NCI-H774 (cell line): ENCODE data around the gene HNRNPF.
"Not testable (repeated sequence)": the region's sequence is repeated elsewhere in the genome, so short reads cannot be mapped to it uniquely, and the experiment has no call there.

Source experiments
- DNase-seq: peaks from one replicate; lab custom pipeline; 2025; lab: John Stamatoyannopoulos, UW

HNRNPF gene

DNA sequence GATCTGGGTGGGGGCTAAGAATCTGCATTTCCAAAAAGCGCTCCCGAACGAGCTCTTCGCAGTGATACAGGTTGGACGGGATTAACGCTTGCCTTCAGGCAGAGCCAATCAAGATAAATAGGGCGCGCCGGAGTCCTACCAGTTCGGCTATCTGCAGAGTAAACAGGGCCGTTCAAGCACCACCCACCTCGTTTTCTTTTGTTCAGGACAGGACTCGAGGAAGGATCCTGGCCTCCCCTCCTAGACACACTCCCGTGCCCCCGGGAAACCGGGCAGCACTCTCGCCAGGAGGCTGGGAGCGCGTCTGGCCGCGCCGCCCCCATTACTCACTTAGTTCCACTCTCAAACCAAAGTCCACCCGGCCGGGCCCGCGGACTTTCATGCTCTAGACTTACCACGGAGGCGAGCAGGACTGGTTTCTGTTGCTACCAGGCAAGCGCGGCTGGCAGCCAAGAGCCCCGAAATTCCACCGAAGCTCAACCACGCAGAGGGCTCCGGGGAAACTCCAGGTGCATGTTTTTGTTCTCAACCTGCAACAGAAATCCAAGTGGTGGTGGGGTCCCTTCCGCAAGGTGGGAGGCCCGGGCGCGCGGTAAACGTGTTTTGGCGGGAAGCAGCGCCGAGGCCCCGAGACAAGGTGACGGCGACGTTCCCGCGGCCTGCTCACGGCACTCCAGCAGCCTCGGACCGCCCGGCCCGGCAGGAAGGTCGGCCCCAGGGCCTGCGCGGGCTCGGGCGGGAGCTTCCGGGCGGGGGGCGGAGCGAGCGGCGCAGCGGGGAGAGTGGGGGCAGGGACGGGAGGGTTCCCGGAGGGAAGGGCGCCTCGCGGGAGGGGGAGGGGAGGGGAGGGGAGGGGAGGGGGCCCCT is 12.7 kb downstream of the HNRNPF start:
- peak; percentile 80 for DNase-seq

DNA sequence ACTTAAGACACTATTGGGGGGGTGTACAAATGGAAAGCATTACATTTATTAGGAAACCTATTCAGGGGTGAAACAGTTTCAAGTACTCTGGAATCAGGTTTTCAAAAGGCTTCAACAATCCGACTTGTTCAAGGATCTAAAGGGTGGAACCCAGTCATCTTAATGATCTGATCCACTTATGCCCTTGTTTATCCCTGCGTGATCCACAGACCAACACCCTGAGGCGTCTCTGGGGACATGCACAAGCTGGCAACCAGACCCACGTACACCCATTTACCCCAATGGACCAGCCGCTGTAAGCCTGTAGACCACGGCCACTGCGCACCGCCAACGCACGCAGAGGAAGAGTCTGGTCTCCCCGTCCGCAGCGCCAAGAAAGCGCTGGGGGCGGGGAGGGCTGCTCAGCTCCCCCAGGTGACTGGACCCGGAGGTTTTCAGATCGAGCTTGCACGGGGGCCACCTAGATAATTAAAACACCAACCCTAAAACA is 13.4 kb downstream of the HNRNPF start:
- DNase-seq, result no peak

DNA sequence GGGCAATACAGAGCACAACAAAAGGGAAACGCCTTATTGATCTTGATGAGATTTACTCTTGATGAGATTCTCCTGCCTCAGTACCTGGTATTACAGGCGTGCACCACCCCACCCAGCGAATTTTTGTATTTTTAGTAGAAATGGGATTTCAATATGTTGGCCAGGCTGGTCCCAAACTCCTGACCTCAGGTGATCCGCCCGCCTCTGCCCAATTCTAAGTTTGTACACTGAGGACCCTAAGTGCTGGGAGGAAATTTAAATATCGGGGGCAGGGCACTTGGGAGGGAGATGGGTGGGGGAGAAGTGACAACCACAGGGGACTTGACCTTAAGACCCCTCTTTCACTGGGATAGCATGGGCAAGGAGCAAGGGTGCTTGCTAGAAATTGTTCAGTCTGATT is 14.1 kb downstream of the HNRNPF start:
- no peak for DNase-seq

DNA sequence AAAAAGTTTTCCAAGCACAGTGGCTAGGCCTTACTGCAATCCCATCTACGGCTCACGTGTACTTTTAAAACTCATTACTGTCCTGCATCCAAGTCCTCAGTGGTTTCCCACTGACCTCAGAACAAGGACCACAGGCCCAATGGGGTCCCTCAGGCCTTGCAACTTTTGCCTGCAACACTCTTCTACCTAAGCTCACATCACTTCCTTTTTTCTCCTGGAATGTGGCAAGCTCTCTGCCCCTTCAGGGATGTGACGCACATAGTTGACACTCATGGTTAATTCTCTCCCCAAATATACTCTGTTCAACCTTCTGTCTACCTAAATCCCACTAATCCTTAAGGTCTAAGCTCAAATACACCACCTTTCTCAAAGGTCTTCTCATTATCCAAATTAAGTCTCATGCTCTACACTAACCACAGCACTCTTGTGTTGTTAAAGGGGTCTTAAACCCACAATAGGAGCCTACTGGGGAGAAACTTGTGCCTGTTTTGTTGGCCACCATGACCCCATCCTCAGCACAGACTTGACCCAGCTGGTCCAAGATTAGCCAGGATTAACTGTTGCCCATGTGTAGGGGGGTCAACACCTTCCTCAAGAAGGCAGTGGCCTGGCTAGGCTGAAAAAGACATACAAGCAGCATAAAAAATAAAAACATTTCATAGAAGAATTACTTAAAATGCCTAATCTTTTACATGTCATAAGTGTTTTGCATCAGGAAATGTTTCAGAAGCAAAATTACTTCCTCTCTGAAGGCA is 15.2 kb downstream of the HNRNPF start:
- DNase-seq, result no peak

DNA sequence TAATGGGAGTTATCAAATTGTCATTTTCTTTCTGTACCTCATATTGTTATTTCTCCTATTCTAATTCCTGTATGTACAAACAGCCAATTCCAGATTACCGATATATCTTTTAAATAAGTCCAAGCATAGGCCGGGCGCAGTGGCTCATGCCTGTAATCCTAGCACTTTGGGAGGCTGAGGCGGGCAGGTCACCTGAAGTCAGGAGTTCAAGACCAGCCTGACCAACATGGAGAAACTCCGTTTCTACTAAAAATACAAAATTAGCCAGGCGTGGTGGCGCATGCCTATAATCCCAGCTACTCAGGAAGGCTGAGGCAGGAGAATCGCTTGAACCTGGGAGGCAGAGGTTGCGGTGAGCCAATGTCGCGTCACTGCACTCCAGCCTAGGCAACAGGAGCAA is 15.8 kb downstream of the HNRNPF start:
- DNase-seq, result not testable (repeated sequence)

DNA sequence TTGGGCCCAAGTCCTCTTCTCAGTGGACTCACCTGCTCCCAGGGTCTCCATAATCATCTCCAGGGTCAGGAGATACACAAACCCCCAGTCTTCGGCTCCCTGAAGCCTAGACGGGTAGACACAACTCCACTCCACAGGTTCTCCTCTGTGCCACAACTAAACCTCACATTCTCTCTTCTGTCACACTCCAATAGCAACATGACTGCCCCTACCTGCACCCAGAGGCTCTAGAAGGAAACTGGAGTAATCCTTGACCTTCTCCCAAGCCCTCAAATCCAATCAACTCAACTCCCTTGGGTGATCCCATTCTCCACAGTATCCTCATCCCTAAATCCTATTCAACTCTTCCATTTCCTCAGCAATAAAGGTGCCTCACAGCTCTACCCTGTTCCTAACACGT is 16.2 kb downstream of the HNRNPF start:
- DNase-seq, result no peak

DNA sequence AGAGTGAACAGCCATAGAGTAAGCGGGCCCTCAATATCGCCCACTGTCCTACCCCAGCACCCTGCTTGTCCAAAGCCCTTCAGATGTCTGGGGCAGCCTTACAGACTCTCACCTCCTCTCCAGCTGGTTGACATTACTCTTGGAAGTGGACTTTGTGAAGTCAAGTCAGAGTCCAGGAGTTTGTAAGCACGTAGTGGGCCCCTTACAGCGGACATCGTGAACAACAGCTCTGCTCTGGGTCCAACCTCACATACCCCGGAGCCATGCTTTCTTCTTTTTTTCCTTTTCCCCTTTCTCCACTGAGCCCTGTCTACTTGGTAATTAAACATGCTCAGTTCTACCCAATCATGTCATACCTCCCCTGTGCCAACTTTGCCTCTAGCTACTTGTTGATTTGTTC is 17.5 kb downstream of the HNRNPF start:
- no peak for DNase-seq

DNA sequence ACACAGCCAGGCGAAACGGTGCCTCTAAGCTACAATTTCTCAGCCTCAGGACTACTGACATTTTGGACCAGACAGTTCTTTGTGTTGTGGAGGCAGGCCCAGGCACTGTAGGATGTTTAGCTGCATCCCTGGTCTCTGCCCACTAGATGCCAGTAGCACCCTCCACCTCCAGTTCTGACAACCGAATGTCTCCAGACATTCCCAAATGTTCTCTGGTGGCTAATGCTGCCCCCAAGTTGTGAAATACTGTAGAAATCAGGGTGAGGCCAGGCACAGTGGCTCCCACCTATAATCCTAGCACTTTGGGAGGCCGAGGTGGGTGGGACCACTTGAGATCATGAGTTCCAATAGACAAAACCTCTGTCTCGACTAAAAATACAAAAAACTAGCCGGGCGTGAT is 18.2 kb downstream of the HNRNPF start:
- no peak for DNase-seq

DNA sequence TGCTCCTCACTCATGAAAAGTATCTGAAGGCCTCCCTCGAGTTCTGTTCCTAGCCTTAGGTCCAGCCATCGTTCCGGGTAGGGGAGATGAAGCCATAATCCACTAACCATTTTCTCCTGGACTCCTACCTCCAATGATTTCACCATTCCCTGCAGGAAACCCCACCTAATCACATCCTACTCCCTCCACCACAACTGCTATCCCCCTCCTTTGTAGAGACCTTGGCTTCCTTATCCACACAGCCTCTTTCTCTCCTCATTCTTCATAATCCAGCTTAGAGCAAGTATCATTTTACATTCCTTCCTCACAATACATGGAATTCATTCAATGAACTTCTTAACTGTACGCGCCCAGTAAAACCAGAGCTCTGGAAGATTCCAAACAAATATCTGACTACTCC is 18.7 kb downstream of the HNRNPF start:
- no peak for DNase-seq

DNA sequence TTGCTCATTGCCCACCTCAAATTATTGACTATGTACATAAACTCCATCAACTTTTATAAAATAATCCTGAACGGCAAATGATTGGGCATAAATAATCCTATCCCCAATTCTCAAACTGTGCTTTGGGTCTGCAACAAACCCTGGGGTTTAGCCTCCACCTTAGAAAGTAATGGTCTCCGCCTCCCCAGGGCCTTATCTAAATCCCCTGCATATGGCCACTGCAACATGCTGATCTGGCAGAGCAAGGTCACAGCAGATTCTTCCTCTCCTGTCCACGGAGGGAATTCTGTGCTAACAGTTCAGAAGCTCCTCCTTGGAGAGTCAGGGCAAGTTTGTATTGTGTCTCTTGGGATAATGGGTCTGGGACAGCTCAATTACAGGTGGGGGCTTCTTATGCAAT is 19.1 kb downstream of the HNRNPF start:
- no peak for DNase-seq

DNA sequence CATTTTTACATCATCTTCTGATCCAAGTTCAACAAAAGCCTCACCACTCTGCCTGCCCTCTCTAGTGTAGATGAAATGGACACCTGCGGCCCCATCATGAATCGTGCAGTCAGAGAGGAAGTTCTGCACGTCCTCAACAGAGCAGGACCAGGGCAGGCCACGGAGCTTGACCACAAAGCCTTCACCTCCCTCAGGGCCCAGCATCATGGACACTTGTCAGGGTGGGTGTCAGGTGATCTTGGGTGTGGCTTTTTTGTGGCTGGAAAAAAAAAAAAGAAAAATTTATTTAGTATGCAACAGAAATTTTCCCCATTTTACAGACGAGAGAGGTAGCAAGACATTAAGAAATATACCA is 21.3 kb downstream of the HNRNPF start:
- no peak for DNase-seq

DNA sequence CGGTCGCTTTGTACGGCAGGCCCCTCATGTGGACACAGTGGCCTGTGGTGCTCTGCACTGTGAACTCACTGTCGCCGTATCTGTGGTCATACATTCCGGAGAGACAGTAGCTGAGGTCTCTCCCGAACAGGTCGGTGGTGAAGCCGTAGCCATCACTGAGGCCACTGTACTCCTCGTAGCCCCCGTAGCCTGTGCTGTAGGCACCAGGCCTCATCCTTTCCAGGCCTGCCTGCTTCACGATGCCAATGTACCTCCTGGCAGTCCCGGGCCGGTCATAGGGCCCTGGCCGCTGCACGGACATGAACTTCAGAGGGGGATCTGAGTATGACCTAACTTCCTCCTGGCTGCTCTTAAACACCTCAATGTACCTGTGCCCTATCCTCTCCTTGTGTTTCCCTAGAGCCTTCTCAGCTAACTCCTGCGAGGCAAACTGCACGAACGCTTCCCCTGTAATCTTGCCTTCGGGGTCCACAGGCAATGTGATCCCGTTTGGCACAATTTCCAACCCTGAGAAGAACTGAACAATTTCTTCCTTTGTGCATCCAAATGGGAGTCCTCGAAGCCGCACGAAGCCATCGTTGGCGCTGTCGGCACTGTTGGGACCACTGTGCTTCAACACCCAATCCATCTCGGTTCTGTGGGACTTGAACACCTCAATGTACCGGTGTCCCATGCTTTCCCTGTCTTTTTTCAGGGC is 21.9 kb downstream of the HNRNPF start:
- no peak for DNase-seq

DNA sequence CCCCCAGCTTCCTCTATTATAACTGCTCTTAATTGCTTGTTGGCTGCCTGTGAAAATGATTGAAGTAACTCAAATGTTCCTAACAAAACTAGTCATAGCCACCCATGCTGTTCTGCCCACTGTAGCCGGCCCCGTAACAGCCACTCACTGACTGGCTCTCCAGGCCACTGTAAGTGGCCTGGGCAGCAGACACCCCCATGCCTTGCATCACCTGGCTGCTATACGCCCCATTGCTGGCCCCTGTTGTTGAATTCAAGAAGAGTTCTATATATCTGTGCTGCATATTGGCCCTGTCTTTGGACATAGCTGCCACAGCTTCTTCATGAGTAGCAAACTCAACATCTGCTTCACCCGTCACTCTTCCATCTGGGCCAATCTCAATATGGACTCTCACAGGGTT is 22.4 kb downstream of the HNRNPF start:
- no peak for DNase-seq

DNA sequence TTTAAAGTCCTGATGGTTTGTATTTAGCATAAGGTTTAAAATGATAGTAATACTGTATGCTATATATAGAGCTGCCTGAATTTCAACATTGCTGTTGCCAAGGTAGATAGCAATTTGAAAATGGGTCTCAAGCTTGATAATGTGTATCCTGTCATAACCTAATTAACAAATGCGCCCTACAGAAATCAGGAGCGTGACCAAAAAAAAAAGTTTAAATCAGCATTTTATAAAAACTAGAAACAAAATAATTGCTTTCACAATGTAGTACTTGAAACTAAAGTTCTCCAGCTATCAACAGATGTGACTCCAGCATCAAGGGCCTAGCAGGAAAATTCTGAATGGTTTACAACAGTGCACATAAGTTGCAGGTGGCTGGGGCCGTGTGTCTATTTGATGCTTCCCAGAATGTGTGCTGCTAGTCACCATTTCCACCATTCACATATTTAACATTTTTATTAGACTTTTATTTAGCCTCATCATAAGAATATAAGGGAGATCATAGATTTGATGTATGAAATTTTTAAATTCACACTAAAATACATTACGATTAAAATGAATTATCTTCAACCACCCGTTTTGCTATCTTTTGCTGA is 23.5 kb downstream of the HNRNPF start:
- DNase-seq, result no peak

DNA sequence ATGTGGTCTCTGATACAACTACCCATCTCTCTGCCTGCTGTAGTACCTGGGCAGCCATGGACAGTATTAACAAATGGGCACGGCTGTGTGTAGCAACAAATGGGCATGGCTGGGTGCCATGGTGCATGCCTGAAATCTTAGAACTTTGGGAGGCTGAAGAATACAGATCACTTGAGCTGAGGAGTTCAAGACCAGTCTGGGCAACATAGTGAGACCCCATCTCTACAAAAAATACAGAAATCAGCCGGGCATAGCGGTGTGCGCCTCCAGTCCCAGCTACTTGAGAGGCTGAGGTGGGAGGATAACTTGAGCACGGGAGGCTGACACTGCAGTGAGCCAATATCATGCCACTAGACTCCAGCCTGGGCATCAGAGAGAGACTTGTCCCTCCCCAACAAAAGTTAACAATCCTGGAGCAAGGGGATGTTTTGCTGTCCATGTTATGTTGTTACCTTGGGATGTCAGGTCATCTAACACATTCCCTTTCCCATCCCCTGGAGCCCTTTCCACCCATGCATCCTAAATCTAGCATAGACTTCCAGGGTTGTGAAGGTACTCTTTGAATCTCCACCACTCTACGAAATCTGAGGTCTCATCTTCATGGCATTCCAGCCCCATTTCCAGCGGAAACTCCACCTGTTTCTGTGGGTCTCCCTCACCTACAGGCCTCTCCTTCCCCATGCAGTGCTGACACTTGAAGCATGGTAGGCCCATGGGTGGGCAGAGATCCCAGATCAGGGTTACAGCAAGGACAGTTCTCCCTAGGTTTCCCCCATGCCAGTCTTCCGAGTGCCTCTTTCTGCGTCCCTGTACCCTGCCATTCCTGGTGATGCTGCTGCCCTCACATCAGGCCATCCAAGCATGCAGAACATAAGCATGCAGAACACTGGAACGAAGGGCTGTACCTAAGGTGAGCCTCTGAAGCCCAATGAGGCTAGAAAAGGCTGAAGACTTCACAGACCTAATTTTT is 24.4 kb downstream of the HNRNPF start:
- DNase-seq, result no peak

DNA sequence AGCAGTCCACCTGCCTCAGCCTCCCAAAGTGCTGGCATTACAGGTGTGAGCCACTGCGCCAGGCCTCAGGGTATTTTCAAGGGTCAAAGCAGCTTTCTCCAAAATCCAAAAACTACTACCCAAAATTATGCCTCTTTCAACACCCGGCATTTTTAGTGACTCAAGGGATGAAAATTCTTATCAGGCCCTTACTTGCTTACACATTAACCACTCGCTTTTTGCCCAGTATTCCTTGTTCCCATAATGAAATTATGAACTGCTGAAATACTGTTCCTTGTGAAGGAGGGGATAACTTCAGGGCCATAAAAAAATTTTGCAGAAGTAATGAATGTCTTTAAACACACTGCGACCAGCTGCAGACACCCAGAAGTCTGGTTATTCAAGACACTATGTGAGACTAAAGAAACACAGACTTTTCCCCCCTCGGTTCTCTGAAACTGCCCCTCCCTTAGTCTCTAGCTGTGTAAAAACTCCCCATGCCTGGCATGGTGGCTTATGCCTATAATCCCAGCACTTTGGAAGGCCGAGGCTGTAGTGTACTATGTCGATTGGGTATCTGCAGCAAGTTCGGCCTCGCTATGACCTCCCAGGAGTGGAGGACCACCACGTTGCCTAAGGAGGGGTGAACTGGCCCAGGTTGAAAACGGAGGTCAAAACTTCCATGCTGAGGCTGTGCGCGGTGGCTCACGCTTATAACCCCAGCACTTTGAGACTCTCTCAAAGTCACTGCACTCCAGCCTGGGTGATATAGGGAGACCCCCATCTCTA is 25.6 kb downstream of the HNRNPF start:
- no peak for DNase-seq

DNA sequence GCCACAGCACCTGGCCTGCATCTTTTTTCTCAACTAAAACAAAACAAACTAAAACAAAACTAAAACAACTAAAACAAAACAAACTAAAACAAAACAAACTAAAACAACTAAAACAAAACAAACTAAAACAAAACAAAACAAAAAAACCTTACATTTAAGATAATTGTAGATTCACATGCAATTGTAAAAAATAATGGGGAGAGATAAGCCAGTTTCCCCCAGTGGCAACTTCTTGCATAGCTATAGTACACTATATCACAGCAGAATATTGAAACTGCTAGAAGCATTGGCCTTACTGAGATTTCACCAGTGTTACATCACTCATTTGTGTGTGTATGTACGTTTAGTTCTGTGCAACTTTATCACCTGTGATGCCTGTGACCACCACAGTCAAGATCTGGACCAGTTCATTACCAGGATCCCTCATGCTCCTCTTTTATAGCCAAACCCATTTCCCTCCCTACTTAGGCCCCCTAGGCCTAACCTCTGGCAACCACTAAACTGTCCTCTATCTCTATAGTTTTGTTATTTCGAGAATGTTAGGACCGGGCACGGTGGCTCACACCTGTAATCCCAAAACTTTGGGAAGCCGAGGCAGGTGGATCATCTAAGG is 28.3 kb downstream of the HNRNPF start:
- DNase-seq, result no peak

DNA sequence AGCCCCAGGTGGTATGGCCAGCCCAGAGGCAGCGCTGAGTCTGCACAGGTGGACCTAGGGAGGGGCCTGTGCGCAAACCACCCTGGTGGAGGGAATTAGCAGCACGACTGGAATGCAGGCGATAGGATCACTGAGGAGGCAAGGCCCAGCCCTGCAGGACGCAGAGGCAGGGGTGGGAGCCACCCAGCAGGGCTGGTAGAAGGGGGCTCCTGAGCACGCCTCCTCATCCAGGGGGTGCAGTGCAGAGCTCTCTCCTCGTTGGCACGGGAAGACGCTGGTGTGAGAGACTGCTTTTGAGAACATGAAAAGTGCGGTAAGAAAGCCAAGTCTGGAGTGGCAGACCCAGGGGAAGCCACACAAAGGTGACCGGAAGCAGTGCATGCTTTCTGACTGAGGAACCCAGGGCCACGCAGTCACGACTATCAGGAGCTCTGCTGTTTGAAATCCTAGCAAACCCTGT is 31.5 kb downstream of the HNRNPF start:
- no peak for DNase-seq

DNA sequence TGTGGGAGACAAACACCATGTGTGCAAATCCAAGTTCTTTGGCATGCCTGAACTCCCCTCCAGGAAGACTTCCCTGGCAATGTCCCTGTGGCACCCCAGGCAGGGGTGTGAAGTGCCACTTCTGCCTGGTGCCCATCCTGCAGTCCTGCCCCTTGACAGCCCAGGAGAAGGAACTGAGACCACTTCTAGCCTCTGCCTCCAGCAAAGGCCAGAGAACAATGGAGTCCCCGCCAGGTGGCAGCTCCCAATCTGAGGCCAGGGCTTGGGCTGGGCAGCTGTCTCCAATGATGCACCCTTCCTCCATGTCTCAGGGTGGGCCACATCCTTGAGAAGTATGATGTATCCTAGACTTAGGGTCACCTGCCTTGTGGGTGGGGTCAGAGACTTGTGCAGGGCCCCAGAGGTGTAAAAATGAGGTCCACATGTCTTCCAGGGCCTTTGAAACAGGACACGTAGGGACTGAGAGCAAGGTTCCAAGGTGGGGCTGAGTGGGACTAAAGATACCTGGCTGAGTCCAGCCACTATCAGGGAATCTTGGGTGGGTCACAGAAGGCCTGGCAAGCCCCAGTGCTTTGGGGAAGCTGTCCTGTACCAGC is 32.1 kb downstream of the HNRNPF start:
- no peak for DNase-seq
